CD14-positive monocyte (primary cell): Measurements from ENCODE around the gene HECW1. TPM values are rescaled to one million over a fixed set of nuclear protein-coding genes. Genes with fewer than 3 reads are reported as not detected.

Experiments
- DNase-seq, 3 donors: peaks; one replicate each; pipeline ENCODE4 v3.0.0-alpha.2; 2011 to 2022
- H2AFZ ChIP-seq: 2 replicates; pipeline ENCODE4 v1.6.0; 2012; ENCODE audit warnings: mild to moderate bottlenecking, low read depth, low read length, inconsistent platforms; ENCODE audit not compliant: insufficient read depth, poor library complexity, severe bottlenecking
- H3K27ac ChIP-seq, 2 donors: 1 replicate in 1 of 2; 2 replicates in 1 of 2; pipeline ENCODE4 v1.5.1; 2012 to 2013; ENCODE audit warnings: low read length in 2 of 2, control low read depth in 1 of 2, inconsistent platforms in 1 of 2, low read depth in 1 of 2, mild to moderate bottlenecking in 1 of 2
- H3K27me3 ChIP-seq, 2 donors: one replicate each; pipeline versions ENCODE4 v1.6.0 to v1.6.1; 2011 to 2013; ENCODE audit warnings: low read length in 2 of 2; ENCODE audit not compliant: control insufficient read depth in 2 of 2, insufficient read depth in 2 of 2
- H3K36me3 ChIP-seq, 2 donors: replicated peaks in 1 of 2; 1 replicate in 1 of 2; 2 replicates in 1 of 2; pipeline versions ENCODE4 v1.5.1 to v1.6.1; 2012 to 2013; ENCODE audit warnings: low read length in 2 of 2, control low read depth in 1 of 2, inconsistent platforms in 1 of 2, mild to moderate bottlenecking in 1 of 2; ENCODE audit not compliant: insufficient read depth in 2 of 2, control insufficient read depth in 1 of 2
- H3K4me1 ChIP-seq, 2 donors: 1 replicate in 1 of 2; 2 replicates in 1 of 2; pipeline versions ENCODE4 v1.5.1 to v1.6.1; 2012 to 2013; ENCODE audit warnings: low read length in 2 of 2, control low read depth in 1 of 2, inconsistent platforms in 1 of 2, mild to moderate bottlenecking in 1 of 2, moderate library complexity in 1 of 2; ENCODE audit not compliant: insufficient read depth in 2 of 2, control insufficient read depth in 1 of 2
- H3K4me2 ChIP-seq: replicated peaks from 2 replicates; pipeline ENCODE3; 2012; ENCODE audit warnings: low read length, moderate library complexity, mild to moderate bottlenecking; ENCODE audit not compliant: poor library complexity, severe bottlenecking; ENCODE audit errors: extremely low read depth
- H3K4me3 ChIP-seq, 3 experiments: fragments of 200-600 bp in 1 of 3; sonication (generic) in 1 of 3; replicated peaks in 1 of 3; 1 replicate in 2 of 3; 2 replicates in 1 of 3; pipeline ENCODE4 v1.5.1; 2011 to 2013; ENCODE audit warnings: low read length in 3 of 3, mild to moderate bottlenecking in 3 of 3, control low read depth in 2 of 3, low read depth in 2 of 3, inconsistent platforms in 1 of 3, moderate library complexity in 1 of 3
- H3K79me2 ChIP-seq: 2 replicates; pipeline ENCODE4 v1.6.0; 2012; ENCODE audit warnings: mild to moderate bottlenecking, control low read depth, inconsistent platforms, low read length, moderate library complexity; ENCODE audit not compliant: insufficient read depth
- H3K9ac ChIP-seq: 2 replicates; pipeline ENCODE4 v1.6.0; 2017; ENCODE audit warnings: low read length, mild to moderate bottlenecking; ENCODE audit not compliant: insufficient read depth, poor library complexity, severe bottlenecking
- H3K9me3 ChIP-seq, 2 donors: replicated peaks in 1 of 2; 1 replicate in 1 of 2; 2 replicates in 1 of 2; pipeline versions ENCODE4 v1.5.1 to v1.6.1; 2012 to 2013; ENCODE audit warnings: low read length in 2 of 2, control low read depth in 1 of 2; ENCODE audit not compliant: control insufficient read depth in 1 of 2, insufficient read depth in 1 of 2
- H4K20me1 ChIP-seq: 2 replicates; pipeline ENCODE4 v1.6.0; 2012; ENCODE audit warnings: mild to moderate bottlenecking, low read length, control low read depth, moderate library complexity; ENCODE audit not compliant: insufficient read depth
- H3K27ac Mint-ChIP-seq, 7 donors: one replicate each; pipeline ENCODE4 v1.8.0; 2020; ENCODE audit warnings: mild to moderate bottlenecking in 7 of 7, mixed read lengths in 7 of 7, moderate library complexity in 6 of 7, inconsistent platforms in 2 of 7
- H3K27me3 Mint-ChIP-seq, 3 donors: one replicate each; pipeline ENCODE4 v1.8.0; 2021 to 2022; ENCODE audit warnings: low read depth in 3 of 3, mild to moderate bottlenecking in 3 of 3, mixed read lengths in 3 of 3, moderate library complexity in 3 of 3, inconsistent platforms in 1 of 3
- H3K36me3 Mint-ChIP-seq, 2 donors: one replicate each; pipeline ENCODE4 v1.8.0; 2020; ENCODE audit warnings: mixed read lengths in 2 of 2, inconsistent platforms in 1 of 2, mild to moderate bottlenecking in 1 of 2
- H3K4me1 Mint-ChIP-seq: one replicate; pipeline ENCODE4 v1.8.0; 2020; ENCODE audit warnings: mild to moderate bottlenecking, mixed read lengths
- H3K4me3 Mint-ChIP-seq, 2 donors: one replicate each; pipeline ENCODE4 v1.8.0; 2020; ENCODE audit warnings: mild to moderate bottlenecking in 2 of 2, mixed read lengths in 2 of 2, moderate library complexity in 1 of 2
- H3K9me3 Mint-ChIP-seq, 7 donors: one replicate each; pipeline ENCODE4 v1.8.0; 2020 to 2022; ENCODE audit warnings: mixed read lengths in 7 of 7, mild to moderate bottlenecking in 6 of 7, moderate library complexity in 6 of 7, inconsistent platforms in 2 of 7
- WGBS: methylation state at CpG from one replicate; pipeline ENCODE4 v1.1.5; 2013; ENCODE audit warnings: missing lambda C conversion rate; ENCODE audit not compliant: insufficient coverage; 5-methylcytosine and 5-hydroxymethylcytosine counted together
- intact Hi-C, 2 donors: fragments of 100-400 bp; cut with micrococcal nuclease; formaldehyde crosslinking; loops; one replicate each; pipeline versions ENCODE4 v1.15.0 to v1.15.1; 2023
- polyA plus RNA-seq, 3 donors: library from polyadenylated mRNA; depleted of rRNA in 1 of 3; unstranded in 2 of 3; stranded (reverse) in 1 of 3; fragments of 300-500 nt in 2 of 3; fragments of >200 nt in 1 of 3; fragmentation: Illumina TruSeq in 2 of 3; gene quantifications; 1 replicate in 2 of 3; 2 replicates in 1 of 3; pipeline ENCODE4 v1.2.3, GENCODE V29; 2012 to 2021
- TF ChIP-seq, protein P1 (sequence below): fragments of 200-600 bp; IDR thresholded peaks from one replicate; pipeline ENCODE4 v1.8.0; 2022; ENCODE audit warnings: antibody characterized with exemption, mild to moderate bottlenecking

Gene HECW1
- polyA plus RNA-seq, 3 donors: not detected

DNA sequence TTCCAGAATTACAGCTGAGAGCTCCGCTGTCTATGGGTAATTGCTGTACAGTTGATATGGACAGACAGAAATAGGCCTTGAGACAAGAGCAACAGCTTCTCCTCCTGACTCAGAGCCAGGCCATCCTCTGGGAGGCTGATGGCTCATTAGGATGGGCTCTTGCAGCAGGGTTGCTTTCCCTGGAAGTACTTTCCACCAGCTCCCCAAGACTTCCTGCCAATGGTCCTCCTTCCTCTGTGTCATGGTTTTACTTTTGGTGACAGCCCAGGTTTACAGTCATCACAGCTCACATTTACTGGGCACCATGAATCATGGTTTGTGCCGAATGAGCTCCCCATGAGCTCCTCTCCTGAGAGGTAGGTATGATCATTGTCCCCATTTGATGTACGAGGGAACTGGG lies 131.8 kb downstream of the HECW1 start:
- H3K9ac ChIP-seq: no peak overlapping the region
- intact Hi-C loops: no loop called here
- Mint-ChIP-seq H3K27ac (no peak overlapping the region), H3K36me3 (no peaks in the 10 kb centered on the region), H3K9me3 (no peaks in the 10 kb centered on the region), H3K27me3 (peaks cover 0 to 4% (median 3%) of the 10 kb centered on the region in 3 donors), H3K4me1 (no peaks in the 10 kb centered on the region), H3K4me3 (no peak overlapping the region)
- no peak for DNase-seq
- H3K4me1 ChIP-seq: no peaks in the 10 kb centered on the region
- no peak overlapping the region for H3K4me3 ChIP-seq
- H3K79me2 ChIP-seq: no peaks in the 10 kb centered on the region
- H3K27ac ChIP-seq: no peak overlapping the region
- no peaks in the 10 kb centered on the region for H3K9me3 ChIP-seq
- WGBS: 89% methylated on average over 2 of the region's 3 CpGs
- no peaks in the 10 kb centered on the region for H4K20me1 ChIP-seq
- no peak overlapping the region for H2AFZ ChIP-seq
- H3K36me3 ChIP-seq: no peaks in the 10 kb centered on the region
- H3K4me2 ChIP-seq: no peak overlapping the region
- no peaks in the 10 kb centered on the region for H3K27me3 ChIP-seq
- TF ChIP-seq, protein P1, sequence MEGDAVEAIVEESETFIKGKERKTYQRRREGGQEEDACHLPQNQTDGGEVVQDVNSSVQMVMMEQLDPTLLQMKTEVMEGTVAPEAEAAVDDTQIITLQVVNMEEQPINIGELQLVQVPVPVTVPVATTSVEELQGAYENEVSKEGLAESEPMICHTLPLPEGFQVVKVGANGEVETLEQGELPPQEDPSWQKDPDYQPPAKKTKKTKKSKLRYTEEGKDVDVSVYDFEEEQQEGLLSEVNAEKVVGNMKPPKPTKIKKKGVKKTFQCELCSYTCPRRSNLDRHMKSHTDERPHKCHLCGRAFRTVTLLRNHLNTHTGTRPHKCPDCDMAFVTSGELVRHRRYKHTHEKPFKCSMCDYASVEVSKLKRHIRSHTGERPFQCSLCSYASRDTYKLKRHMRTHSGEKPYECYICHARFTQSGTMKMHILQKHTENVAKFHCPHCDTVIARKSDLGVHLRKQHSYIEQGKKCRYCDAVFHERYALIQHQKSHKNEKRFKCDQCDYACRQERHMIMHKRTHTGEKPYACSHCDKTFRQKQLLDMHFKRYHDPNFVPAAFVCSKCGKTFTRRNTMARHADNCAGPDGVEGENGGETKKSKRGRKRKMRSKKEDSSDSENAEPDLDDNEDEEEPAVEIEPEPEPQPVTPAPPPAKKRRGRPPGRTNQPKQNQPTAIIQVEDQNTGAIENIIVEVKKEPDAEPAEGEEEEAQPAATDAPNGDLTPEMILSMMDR: no peak

GRCh38 chr7:43244784-43245183 lies 132.3 kb downstream of the HECW1 start:
- Mint-ChIP-seq H3K27me3 (peaks cover 0 to 4% (median 3%) of the 10 kb centered on the region in 3 donors), H3K4me3 (no peak overlapping the region), H3K4me1 (no peaks in the 10 kb centered on the region), H3K27ac (no peak overlapping the region), H3K36me3 (no peaks in the 10 kb centered on the region), H3K9me3 (no peaks in the 10 kb centered on the region)
- no peaks in the 10 kb centered on the region for H3K36me3 ChIP-seq
- intact Hi-C loops: no loop called here
- no peak for DNase-seq
- no peak overlapping the region for H3K27ac ChIP-seq
- 94% methylated on average over 6 of the region's 6 CpGs for WGBS
- no peak overlapping the region for H3K9ac ChIP-seq
- no peaks in the 10 kb centered on the region for H3K4me1 ChIP-seq
- no peaks in the 10 kb centered on the region for H3K79me2 ChIP-seq
- TF ChIP-seq, protein P1: no peak
- no peak overlapping the region for H3K4me3 ChIP-seq
- no peaks in the 10 kb centered on the region for H3K9me3 ChIP-seq
- H4K20me1 ChIP-seq: no peaks in the 10 kb centered on the region
- no peaks in the 10 kb centered on the region for H3K27me3 ChIP-seq
- H2AFZ ChIP-seq: no peak overlapping the region
- no peak overlapping the region for H3K4me2 ChIP-seq
